Cardiac fibroblast (primary cell): ENCODE measurements around the gene SFXN2.

Experiments used
- DNase-seq, 2 donors: peaks; one replicate each; pipeline versions ENCODE4 v3.0.0 to v3.0.0-alpha.2; 2010; ENCODE audit warnings: low read depth in 2 of 2
- H3K4me3 ChIP-seq, 2 donors: replicated peaks in 1 of 2; 1 replicate in 1 of 2; 2 replicates in 1 of 2; pipeline ENCODE4 v1.5.1; 2011; ENCODE audit warnings: low read depth in 2 of 2, low read length in 2 of 2, mild to moderate bottlenecking in 2 of 2, moderate library complexity in 1 of 2
- TF ChIP-seq, protein P1 (sequence below): IDR thresholded peaks from one replicate; pipeline ENCODE4 v1.5.1; 2011; ENCODE audit warnings: low read depth, mild to moderate bottlenecking, low read length, inconsistent platforms

SFXN2 gene

DNA sequence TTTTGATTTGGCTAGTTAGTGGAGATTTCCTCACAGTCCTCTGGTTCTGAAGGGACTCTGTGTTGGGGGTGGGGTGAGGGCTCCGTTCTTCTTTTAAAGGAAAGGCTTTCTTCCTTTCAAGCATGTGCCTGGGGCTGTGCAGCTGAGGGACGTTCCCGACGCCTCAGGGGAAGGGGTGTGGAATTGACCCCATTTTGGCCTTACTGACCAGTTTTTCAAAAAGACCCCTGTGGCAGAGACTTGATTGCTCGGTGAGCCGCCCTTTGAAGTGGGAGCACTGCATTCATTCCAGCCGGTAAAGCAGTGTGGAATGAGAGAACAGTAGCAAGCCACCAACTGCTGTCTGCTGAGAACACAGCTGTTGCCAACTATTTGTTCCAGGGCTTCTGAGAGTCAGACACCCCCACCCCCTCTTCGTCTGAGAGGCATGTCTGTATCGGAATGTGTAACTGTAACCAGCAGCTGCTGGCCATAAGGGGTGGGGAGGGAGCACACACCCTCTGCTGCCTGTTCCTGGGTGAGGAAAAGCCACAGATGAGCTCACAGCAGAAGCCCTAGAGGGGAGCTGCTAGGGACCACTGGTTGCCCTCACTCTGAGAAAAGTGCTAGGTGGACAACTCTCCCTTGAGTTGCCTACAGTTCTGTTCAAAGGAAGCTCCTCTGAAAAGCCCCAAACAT lies 62.5 kb downstream of the SFXN2 start:
- peak; percentile 98 to 99 for DNase-seq
- TF ChIP-seq, protein P1, sequence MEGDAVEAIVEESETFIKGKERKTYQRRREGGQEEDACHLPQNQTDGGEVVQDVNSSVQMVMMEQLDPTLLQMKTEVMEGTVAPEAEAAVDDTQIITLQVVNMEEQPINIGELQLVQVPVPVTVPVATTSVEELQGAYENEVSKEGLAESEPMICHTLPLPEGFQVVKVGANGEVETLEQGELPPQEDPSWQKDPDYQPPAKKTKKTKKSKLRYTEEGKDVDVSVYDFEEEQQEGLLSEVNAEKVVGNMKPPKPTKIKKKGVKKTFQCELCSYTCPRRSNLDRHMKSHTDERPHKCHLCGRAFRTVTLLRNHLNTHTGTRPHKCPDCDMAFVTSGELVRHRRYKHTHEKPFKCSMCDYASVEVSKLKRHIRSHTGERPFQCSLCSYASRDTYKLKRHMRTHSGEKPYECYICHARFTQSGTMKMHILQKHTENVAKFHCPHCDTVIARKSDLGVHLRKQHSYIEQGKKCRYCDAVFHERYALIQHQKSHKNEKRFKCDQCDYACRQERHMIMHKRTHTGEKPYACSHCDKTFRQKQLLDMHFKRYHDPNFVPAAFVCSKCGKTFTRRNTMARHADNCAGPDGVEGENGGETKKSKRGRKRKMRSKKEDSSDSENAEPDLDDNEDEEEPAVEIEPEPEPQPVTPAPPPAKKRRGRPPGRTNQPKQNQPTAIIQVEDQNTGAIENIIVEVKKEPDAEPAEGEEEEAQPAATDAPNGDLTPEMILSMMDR = no peak
- H3K4me3 ChIP-seq = peak overlapping the region; percentile 53 to 78

DNA sequence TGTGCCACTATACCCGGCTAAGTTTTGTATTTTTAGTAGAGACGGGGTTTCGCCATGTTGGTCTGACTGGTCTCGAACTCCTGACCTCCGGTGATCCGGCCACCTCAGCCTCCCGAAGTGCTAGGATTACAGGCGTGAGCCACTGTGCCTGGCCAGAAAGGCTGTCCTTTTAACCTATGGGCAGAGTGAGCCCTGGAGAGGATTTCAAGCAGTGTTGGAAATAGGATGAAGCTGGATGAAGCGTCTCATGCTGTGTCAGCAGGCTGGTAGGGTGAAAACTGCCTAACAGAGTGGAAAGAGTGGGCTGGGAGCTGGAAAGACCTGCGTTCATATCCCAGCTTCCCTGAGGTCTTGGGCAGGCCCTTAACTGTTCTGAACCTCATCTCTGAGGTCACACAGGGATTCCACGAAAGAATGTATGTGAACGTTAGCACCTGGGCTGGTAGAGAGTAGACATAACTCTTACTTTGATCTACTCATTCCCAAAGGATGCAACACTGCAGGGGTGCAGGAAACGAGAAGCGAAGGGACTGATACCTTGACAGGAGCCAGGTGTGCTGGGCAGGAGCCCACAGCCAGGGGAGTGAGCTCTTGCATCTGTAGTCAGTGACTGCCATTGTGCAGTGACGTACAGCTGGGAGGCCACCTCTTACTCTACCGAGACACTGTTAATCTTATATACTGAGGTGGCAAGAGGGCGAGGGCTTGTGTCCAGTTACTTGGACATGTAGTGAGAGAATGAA lies 63.4 kb downstream of the SFXN2 start:
- peak overlapping the region in 1 of 2 donors; percentile 78 for H3K4me3 ChIP-seq
- TF ChIP-seq, protein P1 = no peak
- DNase-seq = no peak

DNA sequence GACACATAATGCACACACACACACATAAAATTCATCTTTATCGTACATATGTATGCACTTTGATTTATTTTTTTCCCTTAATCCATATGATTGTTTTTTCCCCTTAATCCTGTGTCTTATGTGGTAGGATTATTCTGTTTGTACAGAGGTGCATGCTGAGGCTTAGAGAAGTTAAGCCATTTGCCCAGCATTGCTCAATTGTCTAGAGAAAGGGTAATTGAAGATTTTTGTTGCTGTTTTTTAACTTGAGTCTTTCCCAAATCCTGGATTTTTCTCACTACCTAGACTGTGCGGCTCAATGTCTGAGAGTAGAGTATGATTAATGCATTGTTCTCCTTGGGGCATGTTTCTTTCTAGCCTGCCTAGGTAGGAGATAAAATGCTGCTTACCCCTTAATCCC lies 64.3 kb downstream of the SFXN2 start:
- TF ChIP-seq, protein P1 = no peak
- no peak for DNase-seq

DNA sequence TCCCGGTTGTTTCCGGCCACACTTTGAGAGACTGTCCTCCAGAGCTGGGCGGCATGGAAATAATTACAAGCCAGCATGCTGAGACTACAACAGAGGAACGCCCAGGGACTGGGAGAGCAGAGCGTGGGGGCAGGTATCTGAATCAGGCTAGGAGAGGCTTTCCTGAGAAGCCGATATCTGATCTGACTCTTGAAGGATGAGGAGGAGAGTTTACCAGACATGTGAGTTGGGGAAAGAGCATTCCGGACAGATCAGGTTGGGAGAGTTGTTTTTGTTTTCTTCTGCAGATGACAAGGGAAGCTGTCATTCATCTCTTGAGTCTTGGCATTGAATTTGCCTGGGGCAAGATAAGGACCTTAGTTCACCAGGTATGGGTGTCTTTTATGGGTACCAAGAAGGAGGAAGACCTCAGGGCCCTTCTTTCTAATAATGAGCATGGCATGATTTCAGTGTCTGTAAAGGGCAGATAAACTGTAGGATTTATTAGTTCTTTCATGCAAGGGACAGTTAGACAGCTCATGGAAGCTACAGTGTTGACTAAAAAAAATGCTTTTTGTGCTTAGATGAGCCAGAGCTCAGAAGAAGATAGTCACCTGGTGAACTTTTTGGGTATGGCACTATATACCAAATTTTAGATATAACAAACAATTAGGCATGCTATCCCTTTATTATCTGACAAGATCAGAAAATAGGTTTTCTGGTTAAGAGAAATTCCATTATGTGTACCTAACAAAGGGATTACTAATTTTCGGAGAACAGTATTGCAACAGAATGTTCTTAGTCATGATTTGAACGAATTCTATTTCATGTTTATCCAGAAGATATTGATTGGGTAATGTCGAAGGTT lies 65.5 kb downstream of the SFXN2 start:
- peak overlapping the region in 1 of 2 donors; percentile 9 for H3K4me3 ChIP-seq
- TF ChIP-seq, protein P1 = no peak
- DNase-seq = peak in 1 of 2 donors; percentile 88

More for the DNA sequence above, 64.3 kb downstream of the SFXN2 start:
- no peak overlapping the region for H3K4me3 ChIP-seq

DNA sequence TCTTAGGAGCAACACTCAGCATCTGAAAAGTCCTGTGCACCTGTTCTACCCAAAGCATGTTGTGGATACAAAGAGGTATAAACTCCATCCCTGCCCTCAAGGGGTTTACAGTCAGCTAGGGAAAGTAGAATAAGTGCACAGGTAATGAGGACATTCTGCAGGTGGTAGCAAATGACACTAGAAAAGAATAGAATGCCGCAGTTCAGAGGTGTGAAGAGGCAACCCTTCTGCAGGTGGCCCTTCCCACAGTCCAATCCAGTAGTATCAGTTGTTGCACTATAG lies 66.0 kb downstream of the SFXN2 start:
- TF ChIP-seq, protein P1 = no peak
- no peak for DNase-seq
- H3K4me3 ChIP-seq = no peak overlapping the region

DNA sequence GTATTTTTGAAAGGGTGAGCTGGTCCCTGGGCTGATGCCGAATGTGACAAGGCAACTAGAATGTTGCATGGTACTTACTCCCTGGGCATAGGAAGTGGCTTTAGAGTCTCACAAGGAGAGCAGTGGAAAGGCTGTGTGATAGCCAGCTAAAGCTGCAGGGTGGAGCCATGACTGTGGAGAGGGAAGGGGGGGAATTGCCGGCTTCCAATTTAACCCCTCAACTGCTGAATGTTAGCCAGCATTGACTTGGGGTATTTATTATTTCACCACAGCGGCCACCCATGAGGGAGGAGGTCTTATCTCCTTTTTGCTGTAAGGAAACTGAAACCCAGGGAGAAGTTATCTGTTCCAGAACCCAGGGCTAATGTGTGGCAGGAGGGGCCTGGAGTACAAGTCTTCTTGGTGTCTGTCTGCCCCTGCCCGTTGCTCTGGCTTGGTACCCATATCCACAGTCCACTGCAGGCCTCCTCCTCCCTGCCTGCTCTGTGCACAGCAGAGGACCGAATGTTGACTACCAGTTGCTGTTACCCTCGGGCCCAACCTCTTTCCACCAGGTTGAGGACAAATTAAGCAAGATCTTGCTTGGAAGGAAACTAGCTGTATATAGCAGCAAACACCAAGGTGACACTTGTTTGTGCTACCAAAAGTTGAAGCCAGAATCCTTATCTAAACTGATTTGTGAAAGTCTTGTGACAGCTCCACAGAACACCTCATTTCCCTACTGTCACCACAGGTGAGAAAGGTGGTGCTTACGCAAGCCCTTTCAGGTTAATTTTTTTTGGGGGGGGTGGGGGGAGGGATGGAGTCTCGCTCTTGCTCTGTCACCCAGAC lies 66.9 kb downstream of the SFXN2 start:
- H3K4me3 ChIP-seq = peak overlapping the region in 1 of 2 donors; percentile 6
- TF ChIP-seq, protein P1 = no peak
- DNase-seq = peak in 1 of 2 donors; percentile 69
